GM10266 (cell line): Measurements from ENCODE around the gene ARNT2.

Experiments used
- DNase-seq: peaks from one replicate; pipeline ENCODE4 v3.0.0; 2012; ENCODE audit errors: extremely low spot score
- TF ChIP-seq, protein P1 (sequence below): IDR thresholded peaks from 2 replicates; pipeline ENCODE4 v1.5.1; 2012; ENCODE audit warnings: mild to moderate bottlenecking, low read depth; ENCODE audit not compliant: control insufficient read depth, insufficient read depth; ENCODE audit errors: missing control alignments

The ARNT2 gene

GRCh38 chr15:80526556-80527340 is 122.6 kb downstream of the ARNT2 start:
- no peak for DNase-seq
- TF ChIP-seq, protein P1, sequence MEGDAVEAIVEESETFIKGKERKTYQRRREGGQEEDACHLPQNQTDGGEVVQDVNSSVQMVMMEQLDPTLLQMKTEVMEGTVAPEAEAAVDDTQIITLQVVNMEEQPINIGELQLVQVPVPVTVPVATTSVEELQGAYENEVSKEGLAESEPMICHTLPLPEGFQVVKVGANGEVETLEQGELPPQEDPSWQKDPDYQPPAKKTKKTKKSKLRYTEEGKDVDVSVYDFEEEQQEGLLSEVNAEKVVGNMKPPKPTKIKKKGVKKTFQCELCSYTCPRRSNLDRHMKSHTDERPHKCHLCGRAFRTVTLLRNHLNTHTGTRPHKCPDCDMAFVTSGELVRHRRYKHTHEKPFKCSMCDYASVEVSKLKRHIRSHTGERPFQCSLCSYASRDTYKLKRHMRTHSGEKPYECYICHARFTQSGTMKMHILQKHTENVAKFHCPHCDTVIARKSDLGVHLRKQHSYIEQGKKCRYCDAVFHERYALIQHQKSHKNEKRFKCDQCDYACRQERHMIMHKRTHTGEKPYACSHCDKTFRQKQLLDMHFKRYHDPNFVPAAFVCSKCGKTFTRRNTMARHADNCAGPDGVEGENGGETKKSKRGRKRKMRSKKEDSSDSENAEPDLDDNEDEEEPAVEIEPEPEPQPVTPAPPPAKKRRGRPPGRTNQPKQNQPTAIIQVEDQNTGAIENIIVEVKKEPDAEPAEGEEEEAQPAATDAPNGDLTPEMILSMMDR = no peak

DNA sequence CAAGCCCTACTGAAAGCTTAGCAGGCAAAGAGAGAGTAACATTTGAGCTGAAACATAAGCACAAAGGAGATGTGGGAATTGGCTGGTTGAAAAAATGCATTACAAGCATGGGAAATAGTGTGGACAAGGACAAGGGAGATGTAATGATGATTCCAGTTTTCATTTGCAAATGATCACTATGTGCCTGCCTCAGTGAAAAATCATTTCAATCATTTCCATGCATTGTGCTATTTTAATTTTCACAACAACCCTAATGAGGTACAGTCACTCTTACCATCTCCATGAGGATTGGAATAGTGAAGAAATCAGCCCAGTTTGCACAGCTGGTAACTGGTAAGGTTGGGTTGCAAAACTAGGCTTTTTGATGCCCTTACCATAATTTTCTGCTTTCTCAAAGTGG is 123.2 kb downstream of the ARNT2 start:
- no peak for DNase-seq

DNA sequence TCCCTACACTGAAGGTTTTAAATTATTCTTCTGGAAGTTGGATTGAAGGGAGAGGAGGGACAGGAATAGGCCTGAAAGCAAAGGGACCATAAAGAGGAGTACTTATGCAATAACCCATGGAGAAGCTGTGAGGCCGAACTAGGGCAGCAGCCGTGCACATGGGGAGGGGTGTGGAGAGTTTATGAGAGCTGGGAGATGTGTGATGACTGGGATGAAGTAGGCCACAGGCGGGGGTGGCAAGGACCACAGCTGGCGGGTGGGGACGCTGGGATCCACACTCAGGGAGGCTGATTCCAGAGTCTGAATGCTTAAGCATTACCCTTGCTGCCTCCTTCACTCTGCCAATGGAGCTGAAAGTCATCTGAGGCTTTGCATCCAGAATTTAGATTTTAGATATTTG is 123.8 kb downstream of the ARNT2 start:
- no peak for DNase-seq
- TF ChIP-seq, protein P1 = no peak

More for the DNA sequence above, 123.2 kb downstream of the ARNT2 start:
- TF ChIP-seq, protein P1 = no peak

- DNase-seq = no peak
- TF ChIP-seq, protein P1 = no peak
Measured at GRCh38 chr15:80530737-80531365, 126.7 kb downstream of the ARNT2 start.

- no peak for DNase-seq
Measured at GRCh38 chr15:80531388-80531787, 127.2 kb downstream of the ARNT2 start.

DNA sequence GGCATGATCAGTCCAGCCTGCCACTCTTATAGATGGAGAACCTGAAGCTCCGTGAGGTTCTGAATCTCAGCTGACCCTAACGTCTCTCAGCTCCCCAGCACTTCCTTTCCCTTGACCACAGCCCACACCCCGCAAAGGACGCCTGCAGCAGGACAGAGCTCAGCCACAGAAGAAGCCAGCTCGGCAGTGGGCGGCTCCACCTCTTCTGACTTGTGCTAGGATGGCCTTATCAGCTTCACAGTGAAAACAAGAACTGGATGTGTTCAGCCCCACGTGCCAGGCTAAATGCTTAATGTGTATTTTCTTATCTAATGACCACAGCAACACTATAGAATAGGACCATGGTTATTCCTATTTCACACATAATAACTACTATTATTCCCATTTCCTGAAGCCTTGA is 127.6 kb downstream of the ARNT2 start:
- TF ChIP-seq, protein P1 = no peak
- DNase-seq = no peak

More at GRCh38 chr15:80531388-80531787, 127.2 kb downstream of the ARNT2 start:
- TF ChIP-seq, protein P1 = no peak

- TF ChIP-seq, protein P1 = no peak
- no peak for DNase-seq
Measured at GRCh38 chr15:80533790-80534333, 129.7 kb downstream of the ARNT2 start.
